ENCODE data around the gene MIEN1. TPM values are rescaled to one million over a fixed set of nuclear protein-coding genes. Genes with fewer than 3 reads are reported as not detected.
A peak's percentile ranks its signal among the peaks of the same experiment; 100 is the strongest.

Gene MIEN1
- polyA plus RNA-seq, 2 of the 4 experiments (the other 2 are of a cell fraction), result 63.9 to 85.5 TPM

- no peak for TF ChIP-seq CTCF (IDR thresholded peaks at IDR 0.05)
- no peak for TF ChIP-seq FOXS1 (CRISPR knock-in tag; IDR thresholded peaks at IDR 0.05)
- TF ChIP-seq HEYL (CRISPR knock-in tag; IDR thresholded peaks at IDR 0.05), result no peak
- TF ChIP-seq NR3C1 (IDR thresholded peaks at IDR 0.05), result no peak
- TF ChIP-seq RNF2 (IDR thresholded peaks at IDR 0.05; ENCODE audit: borderline replicate concordance, low read depth), result no peak
- no peak for TF ChIP-seq TP53 (CRISPR knock-in tag; IDR thresholded peaks at IDR 0.05)
- TF ChIP-seq KDM1A (IDR thresholded peaks at IDR 0.05; ENCODE audit: low read depth), result no peak
- no peak for TF ChIP-seq RARB (CRISPR knock-in tag; IDR thresholded peaks at IDR 0.05)
Observed at GRCh38 chr17:39738983-39739884, 8.9 kb upstream of the MIEN1 start (continued).

- peak; percentile 71 to 92 for DNase-seq (ENCODE audit: low read depth in 1 of 2, low spot score in 1 of 2)
- 0% methylated on average over 11 of the region's 13 CpGs for WGBS (ENCODE audit: missing lambda C conversion rate)
- H3K9me3 ChIP-seq, result no peaks in the 10 kb centered on the region
- peak overlapping the region; percentile 73 to 87 for H3K27ac ChIP-seq
- TF ChIP-seq HOXA7 (CRISPR knock-in tag; IDR thresholded peaks at IDR 0.05) (no peak), MAX (IDR thresholded peaks at IDR 0.05) (peak; percentile 60), ZNF302 (CRISPR knock-in tag; IDR thresholded peaks at IDR 0.05) (no peak), MAFK (IDR thresholded peaks at IDR 0.05; ENCODE audit: partially characterized antibody) (no peak), E2F6 (IDR thresholded peaks at IDR 0.05; ENCODE audit: borderline replicate concordance, low read depth) (peak; percentile 89)
- peak; percentile 60 to 78 for ATAC-seq
- ChIA-PET CTCF (interaction anchor here (1.0 to 2.0 kb wide), 3 partner anchors 32 to 117 kb away, joined by 4 to 7 read pairs (median 6); no protein-coding TSS in a partner anchor), POLR2A (interaction anchor here (1.0 to 2.3 kb wide), 2 partner anchors 9 to 39 kb away, joined by 4 to 19 read pairs; partner anchors contain the start of genes ERBB2 and MIEN1)
- H3K4me2 ChIP-seq, result peak overlapping the region; percentile 99
- no peak for FAIRE-seq
- H3K4me3 ChIP-seq, result peak overlapping the region; percentile 63
- peaks cover 40% of the 10 kb centered on the region for H3K4me1 ChIP-seq
Observed at GRCh38 chr17:39738568-39738901, 8.2 kb upstream of the MIEN1 start.

- ChIA-PET CTCF (interaction anchor here (0.6 to 2.4 kb wide), 4 partner anchors 16 to 158 kb away, joined by 3 to 21 read pairs (median 6); no protein-coding TSS in a partner anchor), POLR2A (interaction anchor here (2.3 kb wide), 1 partner anchor 8 kb away, joined by 19 read pairs; the partner anchor contains the start of gene MIEN1)
- under 1% methylated on average over 31 of the region's 34 CpGs for WGBS (ENCODE audit: missing lambda C conversion rate)
- H3K9me3 ChIP-seq, result no peaks in the 10 kb centered on the region
- H3K4me1 ChIP-seq, result peaks cover 40% of the 10 kb centered on the region
- TF ChIP-seq BCL3 (IDR thresholded peaks at IDR 0.05), result no peak
- no peak for TF ChIP-seq ZFP36 (IDR thresholded peaks at IDR 0.05; ENCODE audit: borderline replicate concordance, partially characterized antibody)
- no peak for TF ChIP-seq NFE2L2 (conservative IDR thresholded peaks at IDR 0.05; ENCODE audit: low read length)
- no peak for TF ChIP-seq EHF (CRISPR knock-in tag; IDR thresholded peaks at IDR 0.05)
- peak in 1 of 2 experiments; percentile 48; a peak in 3 of 5 replicates for TF ChIP-seq JUN (IDR thresholded peaks at IDR 0.05)
- TF ChIP-seq KDM1A (IDR thresholded peaks at IDR 0.05; ENCODE audit: low read depth), result peak; percentile 68; the same call in 1 of the 2 replicates
- H3K27ac ChIP-seq, result peak within 1 kb of the TSS; percentile 73 to 87
- ATAC-seq (peak; percentile 48 to 76), DNase-seq (ENCODE audit: low read depth in 1 of 2, low spot score in 1 of 2) (peak; percentile 70 to 98), FAIRE-seq (no peak)
- H3K4me2 ChIP-seq, result peak within 1 kb of the TSS; percentile 99
- peak within 1 kb of the TSS; percentile 63 for H3K4me3 ChIP-seq
Observed at GRCh38 chr17:39737760-39738567, 7.6 kb upstream of the MIEN1 start, which contains the start of gene GRB7. TSS of gene GRB7 (plus strand) at chr17:39737938. CDS start at chr17:39742302, 4,364 bp downstream.

Measured in A549 (cell line).